GM23338 (cell line): ENCODE measurements around the gene PHLDB1.

Experiments used
- EZH2 ChIP-seq: fragments of 200-600 bp; sonication (generic); IDR thresholded peaks from one replicate; pipeline ENCODE4 v1.8.0; 2017; ENCODE audit warnings: antibody characterized with exemption, mild to moderate bottlenecking, low read depth; ENCODE audit not compliant: unreplicated experiment
- EZH2phosphoT487 ChIP-seq: fragments of 200-600 bp; sonication (generic); IDR thresholded peaks from one replicate; pipeline ENCODE4 v1.8.1; 2018; ENCODE audit warnings: antibody characterized with exemption; ENCODE audit not compliant: unreplicated experiment
- JUNB ChIP-seq: IDR thresholded peaks from one replicate; pipeline ENCODE4 v1.6.1; 2016; ENCODE audit warnings: antibody characterized with exemption; ENCODE audit not compliant: unreplicated experiment
- POLR2AphosphoS5 ChIP-seq: IDR thresholded peaks from 2 replicates; pipeline ENCODE4 v1.6.1; 2016; ENCODE audit warnings: antibody characterized with exemption, low read depth
- ZNF114 ChIP-seq: fragments of 250-450 bp; sonication (Bioruptor Pico); IDR thresholded peaks from 2 replicates; pipeline ENCODE4 v1.5.0; 2020; ENCODE audit warnings: mild to moderate bottlenecking, moderate library complexity
- ZNF331 ChIP-seq: fragments of 250-450 bp; sonication (Bioruptor Pico); IDR thresholded peaks from 2 replicates; pipeline ENCODE4 v1.5.0; 2020; ENCODE audit warnings: low read depth, mild to moderate bottlenecking, moderate library complexity
- TF ChIP-seq, protein P1 (sequence below), 2 experiments: fragments of 200-600 bp in 1 of 2; sonication (generic) in 1 of 2; conservative IDR thresholded peaks; 2 replicates each; pipeline versions ENCODE4 v1.5.1 to v1.6.1; 2016 to 2017; ENCODE audit warnings: antibody characterized with exemption in 2 of 2, low read depth in 2 of 2, mild to moderate bottlenecking in 2 of 2, moderate library complexity in 1 of 2
- TF ChIP-seq, protein P2 (sequence below): IDR thresholded peaks from 2 replicates; pipeline ENCODE4 v1.6.1; 2016; ENCODE audit warnings: antibody characterized with exemption
- TF ChIP-seq, protein P3 (sequence below): IDR thresholded peaks from one replicate; pipeline ENCODE4 v1.6.1; 2018; ENCODE audit warnings: antibody characterized with exemption; ENCODE audit not compliant: unreplicated experiment

DNA sequence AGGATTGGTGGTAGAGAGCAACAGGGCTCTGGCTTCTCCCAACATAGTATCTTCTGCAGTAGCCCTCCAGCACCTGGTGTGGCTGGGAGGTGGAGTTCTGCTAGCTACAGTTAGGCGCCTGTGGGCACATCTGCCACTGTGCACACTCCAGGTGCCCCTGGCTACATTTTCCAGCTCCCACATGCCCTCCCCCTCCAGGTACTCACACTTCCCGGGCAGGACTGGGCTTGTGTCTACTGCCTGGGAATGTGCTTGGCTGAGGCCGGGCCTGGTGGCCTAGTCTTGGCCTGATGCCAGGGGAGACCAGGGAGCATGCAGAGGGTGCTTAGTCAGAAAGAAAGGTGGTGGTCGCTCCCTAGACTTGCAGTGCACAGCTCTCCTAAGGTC lies 15.8 kb downstream of the PHLDB1 start:
- TF ChIP-seq, protein P1, sequence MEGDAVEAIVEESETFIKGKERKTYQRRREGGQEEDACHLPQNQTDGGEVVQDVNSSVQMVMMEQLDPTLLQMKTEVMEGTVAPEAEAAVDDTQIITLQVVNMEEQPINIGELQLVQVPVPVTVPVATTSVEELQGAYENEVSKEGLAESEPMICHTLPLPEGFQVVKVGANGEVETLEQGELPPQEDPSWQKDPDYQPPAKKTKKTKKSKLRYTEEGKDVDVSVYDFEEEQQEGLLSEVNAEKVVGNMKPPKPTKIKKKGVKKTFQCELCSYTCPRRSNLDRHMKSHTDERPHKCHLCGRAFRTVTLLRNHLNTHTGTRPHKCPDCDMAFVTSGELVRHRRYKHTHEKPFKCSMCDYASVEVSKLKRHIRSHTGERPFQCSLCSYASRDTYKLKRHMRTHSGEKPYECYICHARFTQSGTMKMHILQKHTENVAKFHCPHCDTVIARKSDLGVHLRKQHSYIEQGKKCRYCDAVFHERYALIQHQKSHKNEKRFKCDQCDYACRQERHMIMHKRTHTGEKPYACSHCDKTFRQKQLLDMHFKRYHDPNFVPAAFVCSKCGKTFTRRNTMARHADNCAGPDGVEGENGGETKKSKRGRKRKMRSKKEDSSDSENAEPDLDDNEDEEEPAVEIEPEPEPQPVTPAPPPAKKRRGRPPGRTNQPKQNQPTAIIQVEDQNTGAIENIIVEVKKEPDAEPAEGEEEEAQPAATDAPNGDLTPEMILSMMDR (conservative IDR thresholded peaks at IDR 0.05; ENCODE audit: low read depth in 2 of 2): no peak
- no peak for TF ChIP-seq POLR2AphosphoS5
- TF ChIP-seq, protein P2, sequence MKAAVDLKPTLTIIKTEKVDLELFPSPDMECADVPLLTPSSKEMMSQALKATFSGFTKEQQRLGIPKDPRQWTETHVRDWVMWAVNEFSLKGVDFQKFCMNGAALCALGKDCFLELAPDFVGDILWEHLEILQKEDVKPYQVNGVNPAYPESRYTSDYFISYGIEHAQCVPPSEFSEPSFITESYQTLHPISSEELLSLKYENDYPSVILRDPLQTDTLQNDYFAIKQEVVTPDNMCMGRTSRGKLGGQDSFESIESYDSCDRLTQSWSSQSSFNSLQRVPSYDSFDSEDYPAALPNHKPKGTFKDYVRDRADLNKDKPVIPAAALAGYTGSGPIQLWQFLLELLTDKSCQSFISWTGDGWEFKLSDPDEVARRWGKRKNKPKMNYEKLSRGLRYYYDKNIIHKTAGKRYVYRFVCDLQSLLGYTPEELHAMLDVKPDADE: no peak
- no peak for TF ChIP-seq EZH2
- TF ChIP-seq, protein P3, sequence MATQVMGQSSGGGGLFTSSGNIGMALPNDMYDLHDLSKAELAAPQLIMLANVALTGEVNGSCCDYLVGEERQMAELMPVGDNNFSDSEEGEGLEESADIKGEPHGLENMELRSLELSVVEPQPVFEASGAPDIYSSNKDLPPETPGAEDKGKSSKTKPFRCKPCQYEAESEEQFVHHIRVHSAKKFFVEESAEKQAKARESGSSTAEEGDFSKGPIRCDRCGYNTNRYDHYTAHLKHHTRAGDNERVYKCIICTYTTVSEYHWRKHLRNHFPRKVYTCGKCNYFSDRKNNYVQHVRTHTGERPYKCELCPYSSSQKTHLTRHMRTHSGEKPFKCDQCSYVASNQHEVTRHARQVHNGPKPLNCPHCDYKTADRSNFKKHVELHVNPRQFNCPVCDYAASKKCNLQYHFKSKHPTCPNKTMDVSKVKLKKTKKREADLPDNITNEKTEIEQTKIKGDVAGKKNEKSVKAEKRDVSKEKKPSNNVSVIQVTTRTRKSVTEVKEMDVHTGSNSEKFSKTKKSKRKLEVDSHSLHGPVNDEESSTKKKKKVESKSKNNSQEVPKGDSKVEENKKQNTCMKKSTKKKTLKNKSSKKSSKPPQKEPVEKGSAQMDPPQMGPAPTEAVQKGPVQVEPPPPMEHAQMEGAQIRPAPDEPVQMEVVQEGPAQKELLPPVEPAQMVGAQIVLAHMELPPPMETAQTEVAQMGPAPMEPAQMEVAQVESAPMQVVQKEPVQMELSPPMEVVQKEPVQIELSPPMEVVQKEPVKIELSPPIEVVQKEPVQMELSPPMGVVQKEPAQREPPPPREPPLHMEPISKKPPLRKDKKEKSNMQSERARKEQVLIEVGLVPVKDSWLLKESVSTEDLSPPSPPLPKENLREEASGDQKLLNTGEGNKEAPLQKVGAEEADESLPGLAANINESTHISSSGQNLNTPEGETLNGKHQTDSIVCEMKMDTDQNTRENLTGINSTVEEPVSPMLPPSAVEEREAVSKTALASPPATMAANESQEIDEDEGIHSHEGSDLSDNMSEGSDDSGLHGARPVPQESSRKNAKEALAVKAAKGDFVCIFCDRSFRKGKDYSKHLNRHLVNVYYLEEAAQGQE: no peak
- no peak for TF ChIP-seq EZH2phosphoT487
- no peak for TF ChIP-seq ZNF114 (CRISPR knock-in tag)
- TF ChIP-seq ZNF331 (CRISPR knock-in tag): no peak
- TF ChIP-seq JUNB: no peak
